ENCODE data around the gene CRISPLD2.
A peak's percentile ranks its signal among the peaks of the same experiment; 100 is the strongest.

The CRISPLD2 gene

GRCh38 chr16:84816023-84816422 is 3.8 kb upstream of the CRISPLD2 start:
- Histone ChIP-seq H3K4me3 (ENCODE audit: low read depth, low read length) (no peak overlapping the region), H3K4me1 (ENCODE audit: control insufficient read depth, insufficient read depth, low read length) (peaks cover 12% of the 10 kb centered on the region; the same call in 1 of the 2 replicates), H3K36me3 (ENCODE audit: control insufficient read depth, insufficient read depth, low read length) (no peaks in the 10 kb centered on the region), H3K27me3 (ENCODE audit: control insufficient read depth, insufficient read depth, low read length) (peaks cover 40% of the 10 kb centered on the region), H3K27ac (ENCODE audit: low read depth, low read length) (no peak overlapping the region), H3K9me3 (ENCODE audit: control insufficient read depth, insufficient read depth, low read depth, low read length) (peaks cover 5% of the 10 kb centered on the region), H3K9ac (ENCODE audit: low read length) (no peak overlapping the region)

GRCh38 chr16:84816485-84816884 is 3.3 kb upstream of the CRISPLD2 start:
- Histone ChIP-seq H3K36me3 (ENCODE audit: control insufficient read depth, insufficient read depth, low read length) (no peaks in the 10 kb centered on the region), H3K4me1 (ENCODE audit: control insufficient read depth, insufficient read depth, low read length) (peaks cover 12% of the 10 kb centered on the region; the same call in 1 of the 2 replicates), H3K9ac (ENCODE audit: low read length) (no peak overlapping the region), H3K27me3 (ENCODE audit: control insufficient read depth, insufficient read depth, low read length) (peaks cover 45% of the 10 kb centered on the region), H3K9me3 (ENCODE audit: control insufficient read depth, insufficient read depth, low read depth, low read length) (peaks cover 5% of the 10 kb centered on the region), H3K27ac (ENCODE audit: low read depth, low read length) (no peak overlapping the region), H3K4me3 (ENCODE audit: low read depth, low read length) (no peak overlapping the region)

- Histone ChIP-seq H3K36me3 (ENCODE audit: control insufficient read depth, insufficient read depth, low read length) (no peaks in the 10 kb centered on the region), H3K9ac (ENCODE audit: low read length) (no peak overlapping the region), H3K27me3 (ENCODE audit: control insufficient read depth, insufficient read depth, low read length) (peaks cover 50% of the 10 kb centered on the region), H3K4me1 (ENCODE audit: control insufficient read depth, insufficient read depth, low read length) (peaks cover 12% of the 10 kb centered on the region; the same call in 1 of the 2 replicates), H3K4me3 (ENCODE audit: low read depth, low read length) (no peak overlapping the region), H3K27ac (ENCODE audit: low read depth, low read length) (no peak overlapping the region), H3K9me3 (ENCODE audit: control insufficient read depth, insufficient read depth, low read depth, low read length) (peaks cover 5% of the 10 kb centered on the region)
Measured at GRCh38 chr16:84817206-84817605, 2.6 kb upstream of the CRISPLD2 start.

GRCh38 chr16:84817613-84818012 is 2.2 kb upstream of the CRISPLD2 start:
- Histone ChIP-seq H3K9me3 (ENCODE audit: control insufficient read depth, insufficient read depth, low read depth, low read length) (peaks cover 5% of the 10 kb centered on the region), H3K36me3 (ENCODE audit: control insufficient read depth, insufficient read depth, low read length) (no peaks in the 10 kb centered on the region), H3K9ac (ENCODE audit: low read length) (no peak overlapping the region), H3K27me3 (ENCODE audit: control insufficient read depth, insufficient read depth, low read length) (peaks cover 50% of the 10 kb centered on the region), H3K4me3 (ENCODE audit: low read depth, low read length) (no peak overlapping the region), H3K4me1 (ENCODE audit: control insufficient read depth, insufficient read depth, low read length) (peaks cover 12% of the 10 kb centered on the region; the same call in 1 of the 2 replicates), H3K27ac (ENCODE audit: low read depth, low read length) (no peak overlapping the region)

- H3K27ac ChIP-seq (ENCODE audit: low read depth, low read length) = no peak overlapping the region
- no peak overlapping the region for H3K4me3 ChIP-seq (ENCODE audit: low read depth, low read length)
- H3K27me3 ChIP-seq (ENCODE audit: control insufficient read depth, insufficient read depth, low read length) = peaks cover 49% of the 10 kb centered on the region
- peaks cover 5% of the 10 kb centered on the region for H3K9me3 ChIP-seq (ENCODE audit: control insufficient read depth, insufficient read depth, low read depth, low read length)
- peaks cover 12% of the 10 kb centered on the region; the same call in 1 of the 2 replicates for H3K4me1 ChIP-seq (ENCODE audit: control insufficient read depth, insufficient read depth, low read length)
- no peaks in the 10 kb centered on the region for H3K36me3 ChIP-seq (ENCODE audit: control insufficient read depth, insufficient read depth, low read length)
- H3K9ac ChIP-seq (ENCODE audit: low read length) = no peak overlapping the region
Measured at GRCh38 chr16:84818133-84818532, 1.7 kb upstream of the CRISPLD2 start.

- peaks cover 43% of the 10 kb centered on the region for H3K27me3 ChIP-seq (ENCODE audit: control insufficient read depth, insufficient read depth, low read length)
- no peak overlapping the region for H3K9ac ChIP-seq (ENCODE audit: low read length)
- peak overlapping the region; percentile 65 for H3K4me3 ChIP-seq (ENCODE audit: low read depth, low read length)
- no peaks in the 10 kb centered on the region for H3K9me3 ChIP-seq (ENCODE audit: control insufficient read depth, insufficient read depth, low read depth, low read length)
- H3K4me1 ChIP-seq (ENCODE audit: control insufficient read depth, insufficient read depth, low read length) = peaks cover 12% of the 10 kb centered on the region; the same call in 1 of the 2 replicates
- H3K27ac ChIP-seq (ENCODE audit: low read depth, low read length) = no peak overlapping the region
- H3K36me3 ChIP-seq (ENCODE audit: control insufficient read depth, insufficient read depth, low read length) = no peaks in the 10 kb centered on the region
Measured at GRCh38 chr16:84818989-84819643, 669 bp upstream of the CRISPLD2 start.

- H3K9me3 ChIP-seq (ENCODE audit: control insufficient read depth, insufficient read depth, low read depth, low read length) = no peaks in the 10 kb centered on the region
- H3K9ac ChIP-seq (ENCODE audit: low read length) = no peak overlapping the region
- peaks cover 43% of the 10 kb centered on the region for H3K27me3 ChIP-seq (ENCODE audit: control insufficient read depth, insufficient read depth, low read length)
- H3K4me3 ChIP-seq (ENCODE audit: low read depth, low read length) = peak overlapping the region; percentile 65
- no peak overlapping the region for H3K27ac ChIP-seq (ENCODE audit: low read depth, low read length)
- H3K4me1 ChIP-seq (ENCODE audit: control insufficient read depth, insufficient read depth, low read length) = peaks cover 12% of the 10 kb centered on the region; the same call in 1 of the 2 replicates
- H3K36me3 ChIP-seq (ENCODE audit: control insufficient read depth, insufficient read depth, low read length) = no peaks in the 10 kb centered on the region
Measured at GRCh38 chr16:84820305-84820684, 510 bp downstream of the CRISPLD2 start.

GRCh38 chr16:84820771-84821170 is 986 bp downstream of the CRISPLD2 start:
- no peak overlapping the region for H3K4me3 ChIP-seq (ENCODE audit: low read depth, low read length)

GRCh38 chr16:84821179-84821578 is 1.4 kb downstream of the CRISPLD2 start:
- no peak overlapping the region for H3K4me3 ChIP-seq (ENCODE audit: low read depth, low read length)
- peaks cover 12% of the 10 kb centered on the region; the same call in 1 of the 2 replicates for H3K4me1 ChIP-seq (ENCODE audit: control insufficient read depth, insufficient read depth, low read length)
- H3K9ac ChIP-seq (ENCODE audit: low read length) = no peak overlapping the region
- no peak overlapping the region for H3K27ac ChIP-seq (ENCODE audit: low read depth, low read length)
- no peaks in the 10 kb centered on the region for H3K36me3 ChIP-seq (ENCODE audit: control insufficient read depth, insufficient read depth, low read length)
- peaks cover 43% of the 10 kb centered on the region for H3K27me3 ChIP-seq (ENCODE audit: control insufficient read depth, insufficient read depth, low read length)
- no peaks in the 10 kb centered on the region for H3K9me3 ChIP-seq (ENCODE audit: control insufficient read depth, insufficient read depth, low read depth, low read length)

More at GRCh38 chr16:84820771-84821170, 986 bp downstream of the CRISPLD2 start:
- Histone ChIP-seq H3K9ac (ENCODE audit: low read length) (no peak overlapping the region), H3K27ac (ENCODE audit: low read depth, low read length) (no peak overlapping the region), H3K4me1 (ENCODE audit: control insufficient read depth, insufficient read depth, low read length) (peaks cover 12% of the 10 kb centered on the region; the same call in 1 of the 2 replicates), H3K27me3 (ENCODE audit: control insufficient read depth, insufficient read depth, low read length) (peaks cover 43% of the 10 kb centered on the region), H3K36me3 (ENCODE audit: control insufficient read depth, insufficient read depth, low read length) (no peaks in the 10 kb centered on the region), H3K9me3 (ENCODE audit: control insufficient read depth, insufficient read depth, low read depth, low read length) (no peaks in the 10 kb centered on the region)

GRCh38 chr16:84821728-84822689 is 2.2 kb downstream of the CRISPLD2 start:
- H3K27me3 ChIP-seq (ENCODE audit: control insufficient read depth, insufficient read depth, low read length) = peaks cover 43% of the 10 kb centered on the region
- peaks cover 12% of the 10 kb centered on the region; the same call in 1 of the 2 replicates for H3K4me1 ChIP-seq (ENCODE audit: control insufficient read depth, insufficient read depth, low read length)
- H3K9me3 ChIP-seq (ENCODE audit: control insufficient read depth, insufficient read depth, low read depth, low read length) = no peaks in the 10 kb centered on the region
- no peak overlapping the region for H3K9ac ChIP-seq (ENCODE audit: low read length)
- no peak overlapping the region for H3K4me3 ChIP-seq (ENCODE audit: low read depth, low read length)
- no peak overlapping the region for H3K27ac ChIP-seq (ENCODE audit: low read depth, low read length)
- H3K36me3 ChIP-seq (ENCODE audit: control insufficient read depth, insufficient read depth, low read length) = no peaks in the 10 kb centered on the region

GRCh38 chr16:84822990-84823389 is 3.2 kb downstream of the CRISPLD2 start:
- H3K4me3 ChIP-seq (ENCODE audit: low read depth, low read length) = no peak overlapping the region
- H3K9ac ChIP-seq (ENCODE audit: low read length) = no peak overlapping the region
- no peaks in the 10 kb centered on the region for H3K36me3 ChIP-seq (ENCODE audit: control insufficient read depth, insufficient read depth, low read length)
- no peaks in the 10 kb centered on the region for H3K9me3 ChIP-seq (ENCODE audit: control insufficient read depth, insufficient read depth, low read depth, low read length)
- H3K27me3 ChIP-seq (ENCODE audit: control insufficient read depth, insufficient read depth, low read length) = peaks cover 43% of the 10 kb centered on the region
- H3K27ac ChIP-seq (ENCODE audit: low read depth, low read length) = no peak overlapping the region
- peaks cover 16% of the 10 kb centered on the region; the same call in 1 of the 2 replicates for H3K4me1 ChIP-seq (ENCODE audit: control insufficient read depth, insufficient read depth, low read length)
